HL-60 (cell line): ENCODE results near the gene FSCN2.

Experiments used
- TF ChIP-seq, protein P1 (sequence below): IDR thresholded peaks from 2 replicates; pipeline ENCODE4 v1.6.1; 2012; ENCODE audit warnings: low read depth; ENCODE audit not compliant: insufficient replicate concordance
- TF ChIP-seq, protein P2 (sequence below): IDR thresholded peaks from one replicate; pipeline ENCODE4 v1.5.1; 2011; ENCODE audit warnings: low read length, control low read depth, inconsistent platforms; ENCODE audit not compliant: insufficient read depth

DNA sequence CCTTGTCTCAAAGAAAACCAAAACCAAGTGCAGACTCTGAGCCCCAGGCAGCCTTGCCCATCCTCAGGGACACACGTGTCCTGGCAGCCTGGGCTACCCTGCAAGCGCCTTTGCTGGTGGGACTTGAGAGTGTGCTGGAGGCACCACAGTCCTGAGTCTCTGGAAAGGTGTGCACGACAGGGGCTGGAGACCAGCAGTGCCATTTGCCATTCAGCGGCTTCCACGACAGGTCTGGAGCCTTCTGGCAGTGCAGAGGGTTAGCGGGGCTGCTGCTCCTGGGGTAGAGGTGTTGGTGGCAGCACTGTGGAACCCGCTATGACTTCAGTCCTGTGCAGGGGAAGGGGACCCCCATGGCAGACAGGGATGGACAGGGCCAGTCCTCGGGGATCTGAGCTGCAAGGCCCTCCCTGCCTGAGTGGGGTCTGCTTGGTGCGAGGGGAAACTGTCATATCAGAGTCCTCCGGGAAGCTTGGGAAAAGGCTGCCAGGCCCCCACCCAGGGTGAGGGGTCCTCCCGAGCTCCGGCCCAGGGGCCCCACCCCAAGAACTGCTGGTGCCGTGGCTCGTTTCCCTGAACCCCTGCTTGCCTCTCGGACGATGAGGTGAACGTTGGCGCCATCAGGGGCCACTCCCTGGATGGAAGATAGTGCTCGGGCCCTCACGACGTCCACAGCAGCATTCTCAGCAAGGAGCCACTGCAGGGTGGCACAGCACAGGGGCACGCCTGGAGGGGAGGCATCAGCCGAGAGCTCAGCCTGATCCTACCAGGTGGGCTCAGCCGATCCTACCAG lies 17.2 kb downstream of the FSCN2 start:
- TF ChIP-seq, protein P1, sequence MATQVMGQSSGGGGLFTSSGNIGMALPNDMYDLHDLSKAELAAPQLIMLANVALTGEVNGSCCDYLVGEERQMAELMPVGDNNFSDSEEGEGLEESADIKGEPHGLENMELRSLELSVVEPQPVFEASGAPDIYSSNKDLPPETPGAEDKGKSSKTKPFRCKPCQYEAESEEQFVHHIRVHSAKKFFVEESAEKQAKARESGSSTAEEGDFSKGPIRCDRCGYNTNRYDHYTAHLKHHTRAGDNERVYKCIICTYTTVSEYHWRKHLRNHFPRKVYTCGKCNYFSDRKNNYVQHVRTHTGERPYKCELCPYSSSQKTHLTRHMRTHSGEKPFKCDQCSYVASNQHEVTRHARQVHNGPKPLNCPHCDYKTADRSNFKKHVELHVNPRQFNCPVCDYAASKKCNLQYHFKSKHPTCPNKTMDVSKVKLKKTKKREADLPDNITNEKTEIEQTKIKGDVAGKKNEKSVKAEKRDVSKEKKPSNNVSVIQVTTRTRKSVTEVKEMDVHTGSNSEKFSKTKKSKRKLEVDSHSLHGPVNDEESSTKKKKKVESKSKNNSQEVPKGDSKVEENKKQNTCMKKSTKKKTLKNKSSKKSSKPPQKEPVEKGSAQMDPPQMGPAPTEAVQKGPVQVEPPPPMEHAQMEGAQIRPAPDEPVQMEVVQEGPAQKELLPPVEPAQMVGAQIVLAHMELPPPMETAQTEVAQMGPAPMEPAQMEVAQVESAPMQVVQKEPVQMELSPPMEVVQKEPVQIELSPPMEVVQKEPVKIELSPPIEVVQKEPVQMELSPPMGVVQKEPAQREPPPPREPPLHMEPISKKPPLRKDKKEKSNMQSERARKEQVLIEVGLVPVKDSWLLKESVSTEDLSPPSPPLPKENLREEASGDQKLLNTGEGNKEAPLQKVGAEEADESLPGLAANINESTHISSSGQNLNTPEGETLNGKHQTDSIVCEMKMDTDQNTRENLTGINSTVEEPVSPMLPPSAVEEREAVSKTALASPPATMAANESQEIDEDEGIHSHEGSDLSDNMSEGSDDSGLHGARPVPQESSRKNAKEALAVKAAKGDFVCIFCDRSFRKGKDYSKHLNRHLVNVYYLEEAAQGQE: no peak
- TF ChIP-seq, protein P2, sequence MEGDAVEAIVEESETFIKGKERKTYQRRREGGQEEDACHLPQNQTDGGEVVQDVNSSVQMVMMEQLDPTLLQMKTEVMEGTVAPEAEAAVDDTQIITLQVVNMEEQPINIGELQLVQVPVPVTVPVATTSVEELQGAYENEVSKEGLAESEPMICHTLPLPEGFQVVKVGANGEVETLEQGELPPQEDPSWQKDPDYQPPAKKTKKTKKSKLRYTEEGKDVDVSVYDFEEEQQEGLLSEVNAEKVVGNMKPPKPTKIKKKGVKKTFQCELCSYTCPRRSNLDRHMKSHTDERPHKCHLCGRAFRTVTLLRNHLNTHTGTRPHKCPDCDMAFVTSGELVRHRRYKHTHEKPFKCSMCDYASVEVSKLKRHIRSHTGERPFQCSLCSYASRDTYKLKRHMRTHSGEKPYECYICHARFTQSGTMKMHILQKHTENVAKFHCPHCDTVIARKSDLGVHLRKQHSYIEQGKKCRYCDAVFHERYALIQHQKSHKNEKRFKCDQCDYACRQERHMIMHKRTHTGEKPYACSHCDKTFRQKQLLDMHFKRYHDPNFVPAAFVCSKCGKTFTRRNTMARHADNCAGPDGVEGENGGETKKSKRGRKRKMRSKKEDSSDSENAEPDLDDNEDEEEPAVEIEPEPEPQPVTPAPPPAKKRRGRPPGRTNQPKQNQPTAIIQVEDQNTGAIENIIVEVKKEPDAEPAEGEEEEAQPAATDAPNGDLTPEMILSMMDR: no peak
